ENCODE data around the gene DMWD. TPM values are rescaled to one million over a fixed set of nuclear protein-coding genes. Genes with fewer than 3 reads are reported as not detected.
"Not testable (repeated sequence)": the region's sequence is repeated elsewhere in the genome, so short reads cannot be mapped to it uniquely, and the experiment has no call there.

The DMWD gene
- total RNA-seq, 2 donors from 2014 or later, result 19.7 to 20.4 TPM

DNA sequence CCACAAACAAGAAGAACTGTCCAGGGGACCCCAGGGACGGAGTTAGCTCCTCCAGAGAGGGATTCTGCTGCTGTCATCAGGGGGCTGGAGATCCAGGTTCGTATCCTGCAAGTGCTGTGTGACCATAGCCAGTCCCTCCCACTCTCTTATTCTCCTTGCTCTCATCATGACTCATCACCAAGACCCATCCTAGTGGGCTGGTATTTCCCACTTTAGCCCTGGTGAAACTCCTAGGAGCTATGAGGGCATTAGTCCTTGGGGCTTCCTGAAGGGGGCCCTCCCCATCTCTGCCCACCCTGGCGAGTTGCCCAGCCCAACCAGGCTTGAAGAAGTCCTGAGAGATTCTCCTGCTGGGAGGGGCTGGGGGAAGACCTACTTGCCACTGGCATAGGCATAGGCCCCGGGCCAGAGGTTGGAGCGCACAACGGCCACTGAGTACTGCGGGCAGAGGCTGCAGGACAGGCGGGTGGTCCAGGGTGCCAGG, 7.5 kb upstream of the DMWD start:
- TF ChIP-seq POLR2A (IDR thresholded peaks at IDR 0.05), result no peak
- TF ChIP-seq, protein P1, sequence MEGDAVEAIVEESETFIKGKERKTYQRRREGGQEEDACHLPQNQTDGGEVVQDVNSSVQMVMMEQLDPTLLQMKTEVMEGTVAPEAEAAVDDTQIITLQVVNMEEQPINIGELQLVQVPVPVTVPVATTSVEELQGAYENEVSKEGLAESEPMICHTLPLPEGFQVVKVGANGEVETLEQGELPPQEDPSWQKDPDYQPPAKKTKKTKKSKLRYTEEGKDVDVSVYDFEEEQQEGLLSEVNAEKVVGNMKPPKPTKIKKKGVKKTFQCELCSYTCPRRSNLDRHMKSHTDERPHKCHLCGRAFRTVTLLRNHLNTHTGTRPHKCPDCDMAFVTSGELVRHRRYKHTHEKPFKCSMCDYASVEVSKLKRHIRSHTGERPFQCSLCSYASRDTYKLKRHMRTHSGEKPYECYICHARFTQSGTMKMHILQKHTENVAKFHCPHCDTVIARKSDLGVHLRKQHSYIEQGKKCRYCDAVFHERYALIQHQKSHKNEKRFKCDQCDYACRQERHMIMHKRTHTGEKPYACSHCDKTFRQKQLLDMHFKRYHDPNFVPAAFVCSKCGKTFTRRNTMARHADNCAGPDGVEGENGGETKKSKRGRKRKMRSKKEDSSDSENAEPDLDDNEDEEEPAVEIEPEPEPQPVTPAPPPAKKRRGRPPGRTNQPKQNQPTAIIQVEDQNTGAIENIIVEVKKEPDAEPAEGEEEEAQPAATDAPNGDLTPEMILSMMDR (IDR thresholded peaks at IDR 0.05), result no peak
- H3K4me3 ChIP-seq, result no peak overlapping the region
- H3K27me3 ChIP-seq, result no peaks in the 10 kb centered on the region
- DNase-seq, result no peak
- H3K36me3 ChIP-seq (replicated peaks in 1 of 2; ENCODE audit: insufficient read depth in 1 of 2, low read depth in 2 of 2), result no peaks in the 10 kb centered on the region
- WGBS, 2 donors, result 72 to 75% methylated on average over 8 of the region's 8 CpGs
- H3K9me3 ChIP-seq, result no peaks in the 10 kb centered on the region
- H3K4me1 ChIP-seq, result peaks cover 6% of the 10 kb centered on the region
- intact Hi-C loops (cut with DNase I), result no loop called here
- no peak overlapping the region for H3K27ac ChIP-seq
- ATAC-seq, result no peak

DNA sequence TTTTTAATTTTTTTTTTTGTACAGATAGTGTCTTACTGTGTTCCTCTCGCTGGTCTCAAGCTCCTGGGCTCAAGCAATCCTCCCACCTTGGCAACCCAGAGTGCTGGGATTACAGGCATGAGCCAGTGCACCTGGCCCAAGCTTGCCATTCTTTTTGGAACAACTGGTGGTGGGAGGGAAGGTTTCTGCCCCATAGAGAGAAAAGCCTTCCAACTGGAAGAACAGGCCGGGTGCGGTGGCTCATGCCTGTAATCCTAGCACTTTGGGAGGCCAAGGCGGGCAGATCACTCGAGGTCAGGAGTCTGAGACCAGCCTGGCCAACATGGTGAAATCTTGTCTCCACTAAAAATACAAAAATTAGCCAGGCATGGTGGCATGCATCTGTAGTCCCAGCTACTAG, 6.9 kb upstream of the DMWD start:
- WGBS, 2 donors, result 79 to 85% methylated on average over 4 to 5 of the region's 5 CpGs

DNA sequence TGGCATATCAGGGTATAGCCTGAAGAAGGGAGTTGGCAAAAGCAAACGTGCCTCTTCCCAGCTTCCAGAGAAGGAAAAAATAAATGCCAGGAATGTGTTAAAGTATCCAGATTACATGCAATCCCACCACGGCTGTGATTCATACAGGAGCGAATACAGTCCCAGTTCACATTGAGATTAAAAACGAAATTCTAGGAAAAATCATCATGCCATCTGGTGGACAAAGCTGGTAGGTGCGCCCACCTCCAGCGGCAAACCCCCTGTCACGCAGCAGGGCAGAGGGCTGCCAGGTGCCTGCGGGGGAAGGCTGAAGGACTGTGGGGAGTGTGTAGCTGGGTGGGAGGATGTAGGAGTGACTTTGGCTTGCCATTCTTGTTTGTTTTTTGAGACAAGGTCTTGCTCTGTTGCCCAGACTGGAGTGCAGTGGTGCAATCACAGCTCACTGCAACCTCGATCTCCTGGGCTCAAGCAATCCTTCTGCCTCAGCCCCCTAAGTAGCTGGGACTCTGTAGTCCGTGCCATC, 6.4 kb upstream of the DMWD start:
- intact Hi-C loops (cut with DNase I), result no loop called here

More for the DNA sequence above, 6.9 kb upstream of the DMWD start:
- H3K27me3 ChIP-seq; ATAC-seq; H3K9me3 ChIP-seq; H3K4me1 ChIP-seq; H3K27ac ChIP-seq; H3K36me3 ChIP-seq (replicated peaks in 1 of 2; ENCODE audit: insufficient read depth in 1 of 2, low read depth in 2 of 2); H3K4me3 ChIP-seq; intact Hi-C loops (cut with DNase I); DNase-seq: not testable (repeated sequence)

DNA sequence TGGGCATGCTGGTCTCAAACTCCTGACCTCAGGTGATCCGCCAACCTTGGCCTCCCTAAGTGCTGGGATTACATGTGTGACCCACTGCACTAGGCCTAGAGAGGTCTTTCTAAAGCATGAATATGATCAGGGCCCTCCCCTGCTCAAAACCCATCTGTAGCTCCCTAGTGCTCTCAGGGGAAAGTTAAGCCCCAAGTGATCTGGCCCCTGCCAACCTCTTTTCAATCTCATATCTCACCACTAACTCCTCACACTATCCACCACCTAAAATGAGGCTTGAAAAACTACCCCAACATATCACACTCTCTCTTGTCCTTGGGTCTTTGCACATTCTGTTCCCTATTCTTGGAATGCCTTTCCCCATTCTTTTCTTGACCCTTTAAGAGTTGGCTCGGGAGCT, 2.0 kb upstream of the DMWD start:
- WGBS, 2 donors, result 60 to 80% methylated on average over 1 to 2 of the region's 2 CpGs
- no peaks in the 10 kb centered on the region for H3K27me3 ChIP-seq
- no peak overlapping the region for H3K27ac ChIP-seq
- no peaks in the 10 kb centered on the region for H3K9me3 ChIP-seq
- TF ChIP-seq POLR2A (IDR thresholded peaks at IDR 0.05), result no peak
- TF ChIP-seq, protein P1 (IDR thresholded peaks at IDR 0.05), result no peak
- H3K4me1 ChIP-seq, result peaks cover 22% of the 10 kb centered on the region
- no peak for ATAC-seq
- no peak overlapping the region for H3K4me3 ChIP-seq
- no peaks in the 10 kb centered on the region for H3K36me3 ChIP-seq (replicated peaks in 1 of 2; ENCODE audit: insufficient read depth in 1 of 2, low read depth in 2 of 2)
- DNase-seq, result no peak
- intact Hi-C loops (cut with DNase I), result no loop called here

More for the DNA sequence above, 6.4 kb upstream of the DMWD start:
- no peaks in the 10 kb centered on the region for H3K9me3 ChIP-seq
- WGBS, 2 donors, result 3% methylated on average over 10 of the region's 10 CpGs
- DNase-seq (peak; percentile 65 to 78 (median 68)), ATAC-seq (peak; percentile 86)
- H3K27ac ChIP-seq, result no peak overlapping the region
- no peaks in the 10 kb centered on the region for H3K36me3 ChIP-seq (replicated peaks in 1 of 2; ENCODE audit: insufficient read depth in 1 of 2, low read depth in 2 of 2)
- H3K27me3 ChIP-seq, result no peaks in the 10 kb centered on the region
- no peak for TF ChIP-seq POLR2A (IDR thresholded peaks at IDR 0.05)
- TF ChIP-seq, protein P1 (IDR thresholded peaks at IDR 0.05), result peak; percentile 76 to 89 (median 83)
- peaks cover 6% of the 10 kb centered on the region for H3K4me1 ChIP-seq
- H3K4me3 ChIP-seq, result no peak overlapping the region

DNA sequence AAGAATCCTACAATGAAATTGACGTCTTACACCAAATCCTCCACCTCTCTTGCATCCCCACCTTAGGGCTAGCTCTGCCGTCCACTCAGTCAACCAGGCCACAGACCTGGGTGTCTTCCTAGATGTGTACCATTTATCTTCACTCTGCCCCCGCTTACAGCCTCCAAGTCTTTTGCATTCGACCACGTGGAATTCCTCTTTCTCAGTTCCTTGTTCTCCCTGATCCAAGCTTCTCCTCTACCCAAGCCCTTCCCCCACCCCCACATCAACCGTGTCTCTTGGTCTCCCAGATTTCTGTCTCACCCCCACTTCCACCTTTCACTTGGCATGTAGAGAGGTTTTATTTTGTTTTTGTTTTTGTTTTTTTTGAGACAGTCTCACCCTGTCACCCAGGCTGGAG, 1.2 kb upstream of the DMWD start:
- TF ChIP-seq POLR2A (IDR thresholded peaks at IDR 0.05), result no peak
- TF ChIP-seq, protein P1 (IDR thresholded peaks at IDR 0.05), result no peak
- H3K4me1 ChIP-seq, result peaks cover 17% of the 10 kb centered on the region
- 37 to 38% methylated on average over 6 of the region's 6 CpGs for WGBS, 2 donors
- DNase-seq (no peak), ATAC-seq (no peak)
- H3K9me3 ChIP-seq, result no peaks in the 10 kb centered on the region
- H3K27ac ChIP-seq, result no peak overlapping the region
- intact Hi-C loops (cut with DNase I), result no loop called here
- H3K27me3 ChIP-seq, result no peaks in the 10 kb centered on the region
- H3K36me3 ChIP-seq (replicated peaks in 1 of 2; ENCODE audit: insufficient read depth in 1 of 2, low read depth in 2 of 2), result peaks cover 0 to 4% of the 10 kb centered on the region in 2 donors
- no peak overlapping the region for H3K4me3 ChIP-seq
